ENCODE measurements around the gene MRPS5. TPM values are rescaled to one million over a fixed set of nuclear protein-coding genes. Genes with fewer than 3 reads are reported as not detected.

The MRPS5 gene
- total RNA-seq, 2 experiments from 2014 or later = 89.6 to 90.2 TPM

GRCh38 chr2:95041060-95041823 lies 80.4 kb downstream of the MRPS5 start:
- no peaks in the 10 kb centered on the region for H4K20me1 ChIP-seq (ENCODE audit: insufficient read depth, low read length)
- CTCF ChIA-PET (ENCODE audit: unreplicated experiment) = no interaction called here
- no peaks in the 10 kb centered on the region for H3K36me3 ChIP-seq (ENCODE audit: insufficient read depth, low read length)
- H3K4me3 ChIP-seq (ENCODE audit: low read depth, low read length, poor library complexity, severe bottlenecking) = no peak overlapping the region
- no peak overlapping the region for H3K4me2 ChIP-seq (ENCODE audit: low read length)
- no peaks in the 10 kb centered on the region for H3K79me2 ChIP-seq (ENCODE audit: insufficient read depth, low read depth, low read length)
- H3K4me1 ChIP-seq (ENCODE audit: insufficient read depth, low read length, poor library complexity, severe bottlenecking) = no peaks in the 10 kb centered on the region
- no TSS peak for BruUV-seq (replicated peaks)
- H3K9me2 ChIP-seq (ENCODE audit: insufficient read depth, low read length) = no peaks in the 10 kb centered on the region
- POLR2A ChIA-PET = interaction anchor here (0.6 kb wide), 1 partner anchor 149 kb away, joined by 3 read pairs; no protein-coding TSS in a partner anchor
- TF ChIP-seq EZH2phosphoT487 (IDR thresholded peaks at IDR 0.05; ENCODE audit: borderline replicate concordance, low read depth, low read length) = no peak
- no peak for TF ChIP-seq CTCF (conservative IDR thresholded peaks at IDR 0.05; ENCODE audit: low read length)
- no peak overlapping the region for H3K27ac ChIP-seq (ENCODE audit: low read depth, low read length, poor library complexity, severe bottlenecking)
- no peak for DNase-seq (ENCODE audit: low spot score)
- intact Hi-C loops (cut with micrococcal nuclease; ENCODE audit: unreplicated experiment) = no loop called here
- no peak overlapping the region for H2AFZ ChIP-seq (ENCODE audit: low read length)
- H3K9me3 ChIP-seq (ENCODE audit: low read length) = no peaks in the 10 kb centered on the region

GRCh38 chr2:95040426-95040825 lies 81.2 kb downstream of the MRPS5 start:
- Histone ChIP-seq H3K27ac (ENCODE audit: low read depth, low read length, poor library complexity, severe bottlenecking) (no peak overlapping the region), H3K4me1 (ENCODE audit: insufficient read depth, low read length, poor library complexity, severe bottlenecking) (no peaks in the 10 kb centered on the region), H3K36me3 (ENCODE audit: insufficient read depth, low read length) (no peaks in the 10 kb centered on the region), H4K20me1 (ENCODE audit: insufficient read depth, low read length) (no peaks in the 10 kb centered on the region), H2AFZ (ENCODE audit: low read length) (no peak overlapping the region), H3K4me3 (ENCODE audit: low read depth, low read length, poor library complexity, severe bottlenecking) (no peak overlapping the region), H3K4me2 (ENCODE audit: low read length) (no peak overlapping the region), H3K79me2 (ENCODE audit: insufficient read depth, low read depth, low read length) (no peaks in the 10 kb centered on the region), H3K9me2 (ENCODE audit: insufficient read depth, low read length) (no peaks in the 10 kb centered on the region), H3K9me3 (ENCODE audit: low read length) (no peaks in the 10 kb centered on the region)
- no peak for DNase-seq (ENCODE audit: low spot score)
- intact Hi-C loops (cut with micrococcal nuclease; ENCODE audit: unreplicated experiment) = no loop called here
- CTCF ChIA-PET (ENCODE audit: unreplicated experiment) = no interaction called here
- POLR2A ChIA-PET = no interaction called here
- TF ChIP-seq EZH2phosphoT487 (IDR thresholded peaks at IDR 0.05; ENCODE audit: borderline replicate concordance, low read depth, low read length) = no peak
- no peak for TF ChIP-seq CTCF (conservative IDR thresholded peaks at IDR 0.05; ENCODE audit: low read length)
- no TSS peak for BruUV-seq (replicated peaks)

DNA sequence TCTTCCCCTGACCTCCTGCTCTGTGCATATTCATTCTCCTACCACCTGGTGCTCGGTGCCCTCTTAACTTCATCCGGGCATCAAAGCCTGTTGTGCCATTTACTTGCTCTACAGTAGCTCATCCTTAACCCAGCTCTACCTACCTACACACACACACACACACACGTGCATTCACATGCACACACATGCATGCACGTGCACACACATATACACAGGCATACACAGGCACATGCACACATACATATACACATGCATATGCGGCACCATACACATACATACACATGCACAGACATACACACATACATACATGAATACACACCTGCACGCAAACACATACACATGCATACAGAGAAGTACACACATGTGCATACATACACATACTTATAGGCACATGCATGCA lies 81.6 kb downstream of the MRPS5 start:
- no peaks in the 10 kb centered on the region for H3K36me3 ChIP-seq (ENCODE audit: insufficient read depth, low read length)
- H3K9me2 ChIP-seq (ENCODE audit: insufficient read depth, low read length) = no peaks in the 10 kb centered on the region
- H3K4me2 ChIP-seq (ENCODE audit: low read length) = no peak overlapping the region
- no peak overlapping the region for H3K4me3 ChIP-seq (ENCODE audit: low read depth, low read length, poor library complexity, severe bottlenecking)
- H3K4me1 ChIP-seq (ENCODE audit: insufficient read depth, low read length, poor library complexity, severe bottlenecking) = no peaks in the 10 kb centered on the region
- no TSS peak for BruUV-seq (replicated peaks)
- no peaks in the 10 kb centered on the region for H3K9me3 ChIP-seq (ENCODE audit: low read length)
- H3K27ac ChIP-seq (ENCODE audit: low read depth, low read length, poor library complexity, severe bottlenecking) = no peak overlapping the region
- POLR2A ChIA-PET = no interaction called here
- H2AFZ ChIP-seq (ENCODE audit: low read length) = no peak overlapping the region
- no peaks in the 10 kb centered on the region for H3K79me2 ChIP-seq (ENCODE audit: insufficient read depth, low read depth, low read length)
- CTCF ChIA-PET (ENCODE audit: unreplicated experiment) = no interaction called here
- intact Hi-C loops (cut with micrococcal nuclease; ENCODE audit: unreplicated experiment) = no loop called here
- no peaks in the 10 kb centered on the region for H4K20me1 ChIP-seq (ENCODE audit: insufficient read depth, low read length)
- DNase-seq (ENCODE audit: low spot score) = no peak
- TF ChIP-seq EZH2phosphoT487 (IDR thresholded peaks at IDR 0.05; ENCODE audit: borderline replicate concordance, low read depth, low read length) (no peak), CTCF (conservative IDR thresholded peaks at IDR 0.05; ENCODE audit: low read length) (no peak)

Measured in OCI-LY7 (cell line).